SK-N-MC (cell line): ENCODE measurements around the gene RTN4.

Experiments used
- EZH2 ChIP-seq: fragments of 200-600 bp; sonication (generic); IDR thresholded peaks from one replicate; pipeline ENCODE4 v1.6.1; 2017; ENCODE audit warnings: antibody characterized with exemption
- POLR2AphosphoS5 ChIP-seq: IDR thresholded peaks from 2 replicates; pipeline ENCODE4 v1.6.1; 2012; ENCODE audit warnings: mild to moderate bottlenecking, low read depth, low read length, borderline replicate concordance

- TF ChIP-seq POLR2AphosphoS5 (no peak), EZH2 (no peak)
Measured at GRCh38 chr2:55014962-55015939, 35.0 kb downstream of the RTN4 start.
